ENCODE data around the gene ULBP3.

- TF ChIP-seq, protein P1, sequence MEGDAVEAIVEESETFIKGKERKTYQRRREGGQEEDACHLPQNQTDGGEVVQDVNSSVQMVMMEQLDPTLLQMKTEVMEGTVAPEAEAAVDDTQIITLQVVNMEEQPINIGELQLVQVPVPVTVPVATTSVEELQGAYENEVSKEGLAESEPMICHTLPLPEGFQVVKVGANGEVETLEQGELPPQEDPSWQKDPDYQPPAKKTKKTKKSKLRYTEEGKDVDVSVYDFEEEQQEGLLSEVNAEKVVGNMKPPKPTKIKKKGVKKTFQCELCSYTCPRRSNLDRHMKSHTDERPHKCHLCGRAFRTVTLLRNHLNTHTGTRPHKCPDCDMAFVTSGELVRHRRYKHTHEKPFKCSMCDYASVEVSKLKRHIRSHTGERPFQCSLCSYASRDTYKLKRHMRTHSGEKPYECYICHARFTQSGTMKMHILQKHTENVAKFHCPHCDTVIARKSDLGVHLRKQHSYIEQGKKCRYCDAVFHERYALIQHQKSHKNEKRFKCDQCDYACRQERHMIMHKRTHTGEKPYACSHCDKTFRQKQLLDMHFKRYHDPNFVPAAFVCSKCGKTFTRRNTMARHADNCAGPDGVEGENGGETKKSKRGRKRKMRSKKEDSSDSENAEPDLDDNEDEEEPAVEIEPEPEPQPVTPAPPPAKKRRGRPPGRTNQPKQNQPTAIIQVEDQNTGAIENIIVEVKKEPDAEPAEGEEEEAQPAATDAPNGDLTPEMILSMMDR (IDR thresholded peaks at IDR 0.05 in 2 of 3, conservative IDR thresholded peaks at IDR 0.05 in 1 of 3; ENCODE audit: borderline replicate concordance in 1 of 3, insufficient read depth in 1 of 3, low read depth in 2 of 3, low read length in 2 of 3): no peak
- TF ChIP-seq, protein P2, sequence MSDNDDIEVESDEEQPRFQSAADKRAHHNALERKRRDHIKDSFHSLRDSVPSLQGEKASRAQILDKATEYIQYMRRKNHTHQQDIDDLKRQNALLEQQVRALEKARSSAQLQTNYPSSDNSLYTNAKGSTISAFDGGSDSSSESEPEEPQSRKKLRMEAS (IDR thresholded peaks at IDR 0.05): no peak
- TF ChIP-seq POLR2A (IDR thresholded peaks at IDR 0.05; ENCODE audit: borderline replicate concordance, extremely low read depth, insufficient read depth, insufficient read length): no peak
Observed at GRCh38 chr6:150063640-150064039, 5.3 kb downstream of the ULBP3 start.

All from HCT116 (cell line).